ENCODE measurements around the gene ZNF280B. TPM values are rescaled to one million over a fixed set of nuclear protein-coding genes. Genes with fewer than 3 reads are reported as not detected.

Gene ZNF280B
- total RNA-seq, 1 experiment from 2014 or later: 8.2 TPM

GRCh38 chr22:22465094-22465602 lies 43.4 kb downstream of the ZNF280B start:
- no peak overlapping the region for H2AFZ ChIP-seq (ENCODE audit: low read length)
- no peak overlapping the region for H3K23ac ChIP-seq (ENCODE audit: insufficient read length, low read depth, low read length)
- H3K56ac ChIP-seq (ENCODE audit: insufficient read length, low read depth, low read length): no peak overlapping the region
- peaks cover 28 to 34% of the 10 kb centered on the region in 2 experiments for H3K9me3 Mint-ChIP-seq
- H4K5ac ChIP-seq (ENCODE audit: insufficient read length, low read depth, low read length): no peak overlapping the region
- no CpG with 5 or more reads among the region's 7 CpGs for WGBS (ENCODE audit: extremely low coverage, insufficient read length, low lambda C conversion rate)
- no peak overlapping the region for H2BK20ac ChIP-seq (ENCODE audit: low read depth, low read length, poor library complexity, severe bottlenecking)
- H3K79me2 ChIP-seq (ENCODE audit: insufficient read depth, low read length): no peaks in the 10 kb centered on the region
- peaks cover 0 to 9% (median 8%) of the 10 kb centered on the region in 3 experiments; a peak in 3 of 7 replicates for H3K36me3 Mint-ChIP-seq (ENCODE audit: insufficient read depth in 1 of 3, low read depth in 3 of 3)
- H3K18ac ChIP-seq (ENCODE audit: insufficient read length, low read depth, low read length): no peak overlapping the region
- H4K20me1 ChIP-seq (ENCODE audit: control insufficient read depth, insufficient read depth, insufficient read length): no peaks in the 10 kb centered on the region
- no peaks in the 10 kb centered on the region for H3K23me2 ChIP-seq (ENCODE audit: insufficient read length, low read depth, low read length, poor library complexity, severe bottlenecking)
- DNase-seq: no peak
- peaks cover 99% of the 10 kb centered on the region for H3K27me3 Mint-ChIP-seq (ENCODE audit: low read depth)
- H3K14ac ChIP-seq (ENCODE audit: insufficient read depth, low read length): no peak overlapping the region
- no peak overlapping the region for H2BK120ac ChIP-seq (ENCODE audit: low read depth, low read length, poor library complexity, severe bottlenecking)
- H3K27ac Mint-ChIP-seq: no peak overlapping the region
- H3K9me3 ChIP-seq (ENCODE audit: control insufficient read depth, low read depth, low read length): no peaks in the 10 kb centered on the region
- no peaks in the 10 kb centered on the region for H3K79me1 ChIP-seq (ENCODE audit: insufficient read depth, low read depth, low read length, poor library complexity, severe bottlenecking)
- H3T11ph ChIP-seq (ENCODE audit: low read length): no peak overlapping the region
- no peak overlapping the region for H3K4ac ChIP-seq (ENCODE audit: low read depth, low read length)
- no peak overlapping the region for H4K91ac ChIP-seq (ENCODE audit: insufficient read length, low read depth, low read length)
- H3K4me3 Mint-ChIP-seq: no peak overlapping the region
- H2BK15ac ChIP-seq (ENCODE audit: low read depth, low read length): no peak overlapping the region
- peaks cover 0 to 2% of the 10 kb centered on the region in 2 experiments; a peak in 1 of 4 replicates for H3K4me1 Mint-ChIP-seq
- H4K8ac ChIP-seq (replicated peaks; ENCODE audit: insufficient read length, low read depth, low read length): no peak overlapping the region
- H3K4me2 ChIP-seq (ENCODE audit: insufficient read depth, insufficient read length, low read length): no peak overlapping the region
- no peaks in the 10 kb centered on the region for H3K4me1 ChIP-seq (ENCODE audit: insufficient read depth, low read length)
- H2AK5ac ChIP-seq (ENCODE audit: insufficient read length, low read length): no peak overlapping the region
- no peak overlapping the region for H3K9ac ChIP-seq (ENCODE audit: extremely low read depth, insufficient read length, low read length)
- H3K27ac ChIP-seq (ENCODE audit: insufficient read length, low read depth, low read length): no peak overlapping the region
- TF ChIP-seq, protein P1, sequence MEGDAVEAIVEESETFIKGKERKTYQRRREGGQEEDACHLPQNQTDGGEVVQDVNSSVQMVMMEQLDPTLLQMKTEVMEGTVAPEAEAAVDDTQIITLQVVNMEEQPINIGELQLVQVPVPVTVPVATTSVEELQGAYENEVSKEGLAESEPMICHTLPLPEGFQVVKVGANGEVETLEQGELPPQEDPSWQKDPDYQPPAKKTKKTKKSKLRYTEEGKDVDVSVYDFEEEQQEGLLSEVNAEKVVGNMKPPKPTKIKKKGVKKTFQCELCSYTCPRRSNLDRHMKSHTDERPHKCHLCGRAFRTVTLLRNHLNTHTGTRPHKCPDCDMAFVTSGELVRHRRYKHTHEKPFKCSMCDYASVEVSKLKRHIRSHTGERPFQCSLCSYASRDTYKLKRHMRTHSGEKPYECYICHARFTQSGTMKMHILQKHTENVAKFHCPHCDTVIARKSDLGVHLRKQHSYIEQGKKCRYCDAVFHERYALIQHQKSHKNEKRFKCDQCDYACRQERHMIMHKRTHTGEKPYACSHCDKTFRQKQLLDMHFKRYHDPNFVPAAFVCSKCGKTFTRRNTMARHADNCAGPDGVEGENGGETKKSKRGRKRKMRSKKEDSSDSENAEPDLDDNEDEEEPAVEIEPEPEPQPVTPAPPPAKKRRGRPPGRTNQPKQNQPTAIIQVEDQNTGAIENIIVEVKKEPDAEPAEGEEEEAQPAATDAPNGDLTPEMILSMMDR (conservative IDR thresholded peaks at IDR 0.05): no peak
- H2BK5ac ChIP-seq (ENCODE audit: insufficient read length, low read length): no peak overlapping the region
- no peak overlapping the region for H2BK12ac ChIP-seq (ENCODE audit: insufficient read length, low read depth, low read length)
- peaks cover 4% of the 10 kb centered on the region for H3K27me3 ChIP-seq (ENCODE audit: insufficient read depth, low read length)
